Memory B cell (primary cell): ENCODE results near the gene BAIAP3.
"Not testable (repeated sequence)": the region's sequence is repeated elsewhere in the genome, so short reads cannot be mapped to it uniquely, and the experiment has no call there.

Experiments
- ATAC-seq: fragments of 150-1000 bp; cut with Tn5 transposase; 2 replicates; pipeline ENCODE4 v1.10.0; 2021; ENCODE audit warnings: low read depth, mild to moderate bottlenecking, moderate library complexity
- DNase-seq, 2 donors: peaks; one replicate each; pipeline ENCODE4 v3.0.0; 2022; ENCODE audit warnings: low spot score in 2 of 2
- H3K27ac Mint-ChIP-seq: one replicate; pipeline ENCODE4 v1.8.0; 2022; ENCODE audit warnings: mild to moderate bottlenecking, moderate library complexity, mixed read lengths
- H3K27me3 Mint-ChIP-seq: one replicate; pipeline ENCODE4 v1.8.0; 2022; ENCODE audit warnings: mixed read lengths
- H3K36me3 Mint-ChIP-seq: one replicate; pipeline ENCODE4 v1.8.0; 2022; ENCODE audit warnings: mild to moderate bottlenecking, mixed read lengths
- H3K4me1 Mint-ChIP-seq: one replicate; pipeline ENCODE4 v1.8.0; 2022; ENCODE audit warnings: mixed read lengths
- H3K4me3 Mint-ChIP-seq: one replicate; pipeline ENCODE4 v1.8.0; 2022; ENCODE audit warnings: mild to moderate bottlenecking, moderate library complexity, mixed read lengths
- H3K9me3 Mint-ChIP-seq: one replicate; pipeline ENCODE4 v1.8.0; 2022; ENCODE audit warnings: mixed read lengths

The BAIAP3 gene

DNA sequence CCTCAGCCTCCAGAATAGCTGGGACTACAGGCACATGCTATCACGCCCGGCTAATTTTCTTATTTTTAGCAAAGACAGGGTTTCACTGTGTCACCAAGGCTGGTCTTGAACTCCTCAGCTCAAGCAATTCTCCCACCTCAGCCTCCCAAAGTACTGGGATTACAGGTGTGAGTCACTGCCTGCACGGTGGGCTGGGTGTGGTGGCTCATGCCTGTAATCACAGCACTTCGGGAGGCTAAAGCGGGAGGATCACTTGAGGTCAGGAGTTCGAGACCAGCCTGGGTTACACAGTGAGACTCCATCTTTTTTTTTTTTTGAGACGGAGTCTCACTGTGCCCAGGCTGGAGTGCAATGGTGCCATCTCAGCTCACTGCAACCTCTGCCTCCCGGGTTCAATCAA, 40.6 kb upstream of the BAIAP3 start:
- H3K4me3 Mint-ChIP-seq, ATAC-seq, H3K27me3 Mint-ChIP-seq, H3K9me3 Mint-ChIP-seq, H3K27ac Mint-ChIP-seq, H3K36me3 Mint-ChIP-seq, DNase-seq: not testable (repeated sequence)
- peaks cover 18% of the 10 kb centered on the region for H3K4me1 Mint-ChIP-seq

DNA sequence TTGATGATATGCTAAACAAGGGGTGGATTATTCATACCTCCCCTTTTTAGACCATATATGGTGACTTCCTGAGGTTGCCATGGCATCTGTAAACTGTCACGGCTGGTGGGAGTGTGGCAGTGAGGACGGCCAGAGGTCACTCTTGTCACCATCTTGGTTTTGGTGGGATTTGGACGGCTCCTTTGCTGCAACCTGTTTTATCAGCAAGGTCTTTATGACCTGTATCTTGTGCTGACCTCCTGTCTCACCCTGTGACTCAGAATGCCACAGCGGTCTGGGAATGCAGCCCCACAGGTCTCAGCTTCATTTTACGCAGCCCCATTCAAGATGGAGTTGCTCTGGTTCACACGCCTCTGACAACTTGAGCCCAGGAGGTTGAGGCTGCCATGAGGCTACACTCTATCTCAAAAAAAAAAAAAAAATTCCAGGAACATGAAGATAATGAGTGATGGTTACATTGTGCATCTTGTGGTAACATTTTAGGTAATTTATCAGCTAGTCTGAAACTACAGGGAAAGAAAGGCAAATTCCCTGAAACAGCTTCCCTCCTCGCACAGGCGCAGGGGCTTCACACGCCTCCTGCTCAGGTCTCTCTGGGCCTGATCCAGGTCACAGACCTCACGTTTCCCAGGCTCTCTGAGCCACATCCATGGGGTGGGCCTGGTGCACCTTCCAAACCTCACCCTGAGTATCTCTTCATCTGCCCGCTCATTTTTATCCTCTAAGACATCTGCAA, 39.4 kb upstream of the BAIAP3 start:
- no peak for ATAC-seq
- peaks cover 5% of the 10 kb centered on the region for H3K27me3 Mint-ChIP-seq
- H3K36me3 Mint-ChIP-seq = no peaks in the 10 kb centered on the region
- DNase-seq = no peak
- H3K4me1 Mint-ChIP-seq = peaks cover 18% of the 10 kb centered on the region
- H3K27ac Mint-ChIP-seq = no peak overlapping the region
- no peaks in the 10 kb centered on the region for H3K9me3 Mint-ChIP-seq
- no peak overlapping the region for H3K4me3 Mint-ChIP-seq

DNA sequence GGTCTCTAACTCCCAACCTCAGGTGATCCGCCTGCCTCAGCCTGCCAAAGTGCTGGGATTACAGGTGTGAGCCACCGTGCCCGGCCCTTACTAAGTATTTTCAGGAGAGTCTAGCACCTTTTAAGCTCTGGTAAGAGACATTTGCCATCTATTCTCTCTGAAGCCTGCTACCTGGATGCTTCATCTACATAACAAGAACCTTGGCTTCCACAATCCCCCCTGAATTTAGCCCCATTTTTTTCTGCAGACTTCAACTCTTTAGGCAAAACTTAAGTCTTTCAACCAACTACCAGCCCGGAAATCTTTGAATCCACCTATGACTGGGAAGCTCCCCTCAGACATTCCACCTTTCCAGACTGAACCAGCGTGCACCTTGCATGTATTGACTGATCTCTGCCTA, 38.0 kb upstream of the BAIAP3 start:
- no peaks in the 10 kb centered on the region for H3K9me3 Mint-ChIP-seq
- no peak overlapping the region for H3K27ac Mint-ChIP-seq
- DNase-seq = no peak
- no peaks in the 10 kb centered on the region for H3K36me3 Mint-ChIP-seq
- ATAC-seq = no peak
- H3K4me3 Mint-ChIP-seq = no peak overlapping the region
- peaks cover 2% of the 10 kb centered on the region for H3K27me3 Mint-ChIP-seq
- peaks cover 18% of the 10 kb centered on the region for H3K4me1 Mint-ChIP-seq

DNA sequence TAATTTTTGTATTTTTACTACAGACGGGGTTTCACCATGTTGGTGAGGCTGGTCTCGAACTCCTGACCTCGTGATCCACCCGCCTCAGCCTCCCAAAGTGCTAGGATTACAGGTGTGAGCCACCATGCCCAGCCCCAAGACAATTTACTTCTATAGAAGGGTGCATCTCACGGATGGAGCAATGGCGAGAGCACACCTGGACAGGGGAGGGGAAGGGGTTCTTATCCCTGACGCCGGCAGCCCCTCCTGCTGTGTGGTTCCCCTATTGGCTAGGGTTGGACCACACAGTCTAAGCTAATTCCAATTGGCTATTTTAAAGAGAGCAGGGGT, 36.8 kb upstream of the BAIAP3 start:
- not testable (repeated sequence) for H3K27me3 Mint-ChIP-seq, DNase-seq, H3K9me3 Mint-ChIP-seq

DNA sequence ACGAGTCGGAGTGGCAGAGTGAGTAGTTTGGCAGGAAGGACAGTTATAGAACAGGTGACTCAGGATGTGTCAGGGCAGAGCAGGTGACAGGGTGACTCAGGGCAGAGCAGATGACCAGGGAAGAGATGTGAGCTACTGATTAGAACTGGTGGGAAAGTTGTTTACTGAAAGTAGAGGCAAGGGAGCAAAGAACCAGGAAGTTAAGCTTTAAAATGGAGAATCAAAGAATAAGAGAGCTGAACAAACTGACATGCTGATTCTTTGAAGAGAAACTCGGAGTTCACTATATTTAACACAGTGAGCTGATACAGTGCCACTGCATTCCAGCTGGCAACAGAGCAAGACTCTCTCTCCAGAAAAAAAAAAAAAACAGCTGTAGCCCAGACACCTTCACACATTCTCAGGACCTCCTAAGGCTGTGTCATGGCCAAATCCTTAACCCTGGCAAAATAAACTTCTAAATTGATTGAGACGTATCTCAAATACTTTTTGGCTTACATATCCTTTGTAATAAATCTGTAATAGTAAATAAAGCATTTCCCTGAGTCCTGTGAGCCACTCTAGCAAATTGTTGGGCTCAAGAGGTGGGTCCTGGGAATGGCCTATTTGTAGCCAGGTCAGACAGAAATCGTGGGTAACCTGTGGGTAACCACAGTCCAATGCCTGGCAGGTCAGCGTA, 36.3 kb upstream of the BAIAP3 start:
- Mint-ChIP-seq H3K27ac (peak overlapping the region; percentile 42), H3K36me3 (no peaks in the 10 kb centered on the region), H3K4me3 (peak overlapping the region; percentile 68), H3K9me3 (no peaks in the 10 kb centered on the region), H3K4me1 (peaks cover 24% of the 10 kb centered on the region), H3K27me3 (no peaks in the 10 kb centered on the region)
- DNase-seq (no peak), ATAC-seq (peak; percentile 33)

More for the DNA sequence above, 36.8 kb upstream of the BAIAP3 start:
- peak overlapping the region; percentile 68 for H3K4me3 Mint-ChIP-seq
- ATAC-seq, H3K36me3 Mint-ChIP-seq: not testable (repeated sequence)
- H3K4me1 Mint-ChIP-seq = peaks cover 22% of the 10 kb centered on the region
- peak overlapping the region; percentile 42 for H3K27ac Mint-ChIP-seq

DNA sequence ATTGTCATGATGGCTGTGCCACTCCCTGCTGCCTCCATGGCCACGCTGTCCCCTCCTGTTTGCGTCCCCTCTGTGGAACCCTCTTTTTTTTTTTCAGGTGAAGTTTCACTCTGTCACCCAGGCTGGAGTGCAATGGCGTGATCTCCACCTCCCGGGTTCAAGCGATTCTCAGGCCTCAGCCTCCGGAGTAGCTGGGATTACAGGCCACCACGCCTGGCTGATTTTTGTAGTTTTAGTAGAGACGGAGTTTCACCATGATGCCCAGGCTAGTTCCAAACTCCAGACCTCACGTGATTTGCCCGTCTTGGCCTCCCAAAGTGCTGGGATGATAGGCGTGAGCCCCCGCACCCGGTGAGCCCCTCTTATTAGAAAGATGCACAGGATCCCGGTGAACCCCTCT, 35.0 kb upstream of the BAIAP3 start:
- DNase-seq (no peak), ATAC-seq (no peak)
- Mint-ChIP-seq H3K27ac (no peak overlapping the region), H3K4me3 (no peak overlapping the region), H3K4me1 (peaks cover 26% of the 10 kb centered on the region), H3K9me3 (no peaks in the 10 kb centered on the region), H3K27me3 (no peaks in the 10 kb centered on the region), H3K36me3 (no peaks in the 10 kb centered on the region)

DNA sequence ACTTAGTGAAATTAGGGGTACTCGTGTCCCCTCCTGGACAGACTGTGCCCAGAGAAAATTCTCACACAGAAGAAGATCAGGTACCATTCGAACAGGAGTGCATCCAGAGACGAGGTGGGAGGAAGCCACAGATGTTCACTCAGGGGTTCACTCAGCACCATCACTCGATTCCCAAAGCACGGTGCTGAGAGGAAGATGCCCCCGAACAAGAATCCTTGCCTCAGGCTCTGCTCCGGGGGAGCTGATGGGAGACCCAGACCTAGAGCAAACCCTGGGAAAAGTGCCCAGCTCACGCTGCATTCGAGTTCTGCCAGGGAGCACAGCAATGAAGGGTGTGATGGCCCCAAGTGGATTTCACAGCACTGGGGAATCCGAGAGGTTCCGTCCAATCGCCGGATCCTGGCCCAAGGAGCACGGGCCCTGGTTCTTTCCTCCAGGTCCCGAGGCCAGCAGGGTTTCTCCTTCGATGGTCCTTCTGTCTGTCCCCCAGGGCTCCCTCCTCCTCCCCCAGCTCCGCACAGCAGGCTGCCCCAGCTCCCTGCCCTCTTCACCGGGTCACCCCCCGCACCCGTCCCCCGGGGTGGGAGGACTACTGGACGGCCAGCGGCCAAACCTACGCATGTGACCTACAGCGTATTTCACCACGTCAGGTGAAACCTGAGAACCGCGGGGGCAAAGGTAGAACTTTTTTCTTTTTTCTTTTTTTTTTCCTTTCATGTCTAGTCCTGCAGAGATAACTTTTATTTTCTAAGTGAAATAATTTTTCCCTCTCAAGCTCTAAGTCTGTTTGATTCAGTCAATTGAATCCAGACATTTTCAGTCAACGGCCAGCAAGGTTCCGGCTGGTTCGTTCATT, 34.2 kb upstream of the BAIAP3 start:
- no peak overlapping the region for H3K27ac Mint-ChIP-seq
- no peak for DNase-seq
- no peaks in the 10 kb centered on the region for H3K9me3 Mint-ChIP-seq
- no peaks in the 10 kb centered on the region for H3K27me3 Mint-ChIP-seq
- no peak for ATAC-seq
- H3K4me3 Mint-ChIP-seq = no peak overlapping the region
- peaks cover 30% of the 10 kb centered on the region for H3K4me1 Mint-ChIP-seq
- peaks cover under 1% of the 10 kb centered on the region for H3K36me3 Mint-ChIP-seq

DNA sequence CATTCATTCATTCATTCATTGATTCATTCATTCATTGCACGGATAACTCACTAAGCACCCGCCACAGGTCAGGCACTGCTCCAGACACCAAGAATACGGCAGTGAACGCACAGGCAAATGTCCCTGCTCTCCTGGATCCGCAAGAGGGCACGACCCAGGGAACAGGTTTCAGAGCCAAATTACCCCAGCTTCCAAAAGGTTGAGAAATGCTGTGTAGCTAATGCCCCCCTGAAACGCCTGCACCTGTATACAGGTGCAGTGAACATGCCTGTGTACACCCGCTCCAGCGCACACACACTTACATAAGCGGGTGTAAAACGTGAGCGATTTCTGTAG, 33.6 kb upstream of the BAIAP3 start:
- H3K36me3 Mint-ChIP-seq = peaks cover 2% of the 10 kb centered on the region
- H3K4me3 Mint-ChIP-seq = no peak overlapping the region

DNA sequence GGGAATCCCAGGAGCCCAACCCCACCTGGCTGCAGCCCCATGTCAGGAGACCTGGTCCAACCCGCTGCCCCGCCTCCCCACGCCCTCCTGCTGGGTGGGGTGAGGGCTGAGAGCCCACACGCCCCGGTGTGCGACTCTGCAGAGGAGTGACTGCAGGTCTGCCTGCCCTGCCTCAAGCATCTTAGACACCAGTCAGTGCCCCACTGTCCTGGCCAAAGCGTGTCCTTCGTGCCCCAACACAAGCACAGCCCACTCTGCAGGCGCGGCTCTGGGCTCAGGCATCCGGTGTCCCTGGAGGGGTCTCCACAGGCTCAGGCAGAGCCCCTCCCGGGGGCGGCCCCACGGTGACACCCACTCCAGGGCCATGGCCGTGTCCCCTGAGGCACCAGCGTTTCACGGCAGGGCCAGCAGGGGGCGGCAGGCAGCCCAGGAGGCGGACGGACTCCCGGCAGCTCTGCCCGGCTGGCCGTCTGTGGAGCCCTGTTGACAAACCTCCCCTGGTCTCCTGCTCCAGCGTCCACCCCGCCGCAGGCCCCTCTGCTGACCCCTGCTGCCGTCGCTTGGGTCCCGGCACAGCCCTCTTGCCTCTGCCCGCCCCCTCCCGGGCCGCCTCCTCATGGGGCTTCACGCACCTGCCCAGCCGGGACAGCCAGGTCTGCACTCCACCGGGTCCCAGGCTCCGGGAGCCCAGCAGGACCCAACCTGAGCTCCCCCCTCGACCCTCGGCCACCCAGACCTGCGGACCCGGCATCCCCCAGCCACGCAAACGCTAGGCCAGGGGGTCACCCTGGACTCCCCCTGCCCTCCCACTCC, 32.6 kb upstream of the BAIAP3 start:
- Mint-ChIP-seq H3K9me3 (no peaks in the 10 kb centered on the region), H3K4me1 (peaks cover 26% of the 10 kb centered on the region), H3K27ac (no peak overlapping the region), H3K27me3 (no peaks in the 10 kb centered on the region), H3K4me3 (peak overlapping the region; percentile 69), H3K36me3 (peaks cover 2% of the 10 kb centered on the region)
- peak; percentile 77 to 90 for DNase-seq
- ATAC-seq = peak; percentile 34

More for the DNA sequence above, 33.6 kb upstream of the BAIAP3 start:
- Mint-ChIP-seq H3K9me3 (no peaks in the 10 kb centered on the region), H3K27me3 (no peaks in the 10 kb centered on the region), H3K4me1 (peaks cover 29% of the 10 kb centered on the region), H3K27ac (no peak overlapping the region)
- no peak for DNase-seq
- ATAC-seq = no peak

DNA sequence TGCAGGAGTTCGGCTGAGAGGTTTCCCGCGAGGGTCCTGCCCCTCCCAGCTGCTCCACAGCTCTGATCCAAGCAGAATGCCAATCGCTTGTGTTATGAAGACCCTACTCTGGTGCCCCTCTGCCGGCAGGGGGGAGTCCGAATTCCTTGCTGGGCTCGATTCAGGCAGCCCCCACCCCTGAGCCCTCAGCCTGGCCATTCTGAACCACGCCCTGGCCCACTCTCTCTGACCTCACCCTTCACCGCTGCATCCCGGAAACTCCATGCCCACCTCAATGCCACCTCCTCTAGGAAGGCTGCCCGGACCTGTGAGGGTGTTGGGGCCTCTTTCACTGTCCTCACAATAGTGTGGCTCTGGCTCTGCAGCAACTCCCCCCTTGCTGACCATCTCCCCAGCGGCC, 31.9 kb upstream of the BAIAP3 start:
- DNase-seq (no peak), ATAC-seq (no peak)
- peaks cover 31% of the 10 kb centered on the region for H3K4me1 Mint-ChIP-seq
- H3K4me3 Mint-ChIP-seq = peak overlapping the region; percentile 69
- no peaks in the 10 kb centered on the region for H3K9me3 Mint-ChIP-seq
- no peaks in the 10 kb centered on the region for H3K27me3 Mint-ChIP-seq
- peak overlapping the region; percentile 61 for H3K27ac Mint-ChIP-seq
- H3K36me3 Mint-ChIP-seq = peaks cover 2% of the 10 kb centered on the region

DNA sequence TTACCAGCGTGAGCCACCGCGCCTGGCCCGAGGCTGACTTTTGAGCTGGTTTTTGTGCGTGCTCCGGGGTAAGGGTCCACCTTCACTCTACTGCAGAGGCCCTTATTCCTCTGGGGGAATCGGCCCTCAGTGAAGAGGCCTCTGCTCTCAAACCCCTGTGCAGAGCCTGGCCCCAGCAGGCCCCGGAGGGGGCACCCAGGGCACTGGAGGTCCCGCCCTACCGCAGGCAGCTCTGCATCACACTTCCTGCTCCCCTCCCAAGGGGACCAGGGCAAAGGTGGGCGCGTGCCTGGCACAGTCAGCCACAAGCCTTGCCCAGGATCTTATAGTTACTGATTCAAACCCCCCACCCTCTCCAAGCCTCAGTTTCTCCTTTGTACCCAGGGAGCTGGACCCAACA, 27.6 kb upstream of the BAIAP3 start:
- Mint-ChIP-seq H3K27ac (peak overlapping the region; percentile 100), H3K4me1 (peaks cover 44% of the 10 kb centered on the region), H3K9me3 (no peaks in the 10 kb centered on the region), H3K4me3 (peak overlapping the region; percentile 78), H3K27me3 (no peaks in the 10 kb centered on the region), H3K36me3 (peaks cover 4% of the 10 kb centered on the region)
- no peak for DNase-seq
- no peak for ATAC-seq

DNA sequence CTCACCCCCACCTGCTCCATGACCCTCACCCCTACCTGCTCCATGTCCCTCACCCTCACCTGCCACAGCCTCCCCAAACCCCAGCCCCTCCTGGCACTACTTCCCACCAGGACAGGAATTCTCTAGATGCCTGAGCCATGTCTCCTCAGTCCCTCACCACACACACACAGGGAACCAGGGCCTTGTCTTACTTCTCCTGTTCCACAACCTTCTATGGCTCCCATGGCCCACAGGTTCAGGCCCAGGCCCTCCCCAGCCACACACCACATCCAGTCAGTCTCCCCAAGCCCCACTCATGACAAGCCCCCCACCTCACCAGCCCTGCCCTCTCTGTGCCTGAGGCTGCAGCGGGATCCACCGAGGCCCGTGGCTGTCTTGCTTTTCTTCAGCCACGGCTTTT, 27.1 kb upstream of the BAIAP3 start:
- Mint-ChIP-seq H3K36me3 (peaks cover 4% of the 10 kb centered on the region), H3K4me3 (peak overlapping the region; percentile 78), H3K9me3 (no peaks in the 10 kb centered on the region), H3K4me1 (peaks cover 44% of the 10 kb centered on the region), H3K27me3 (no peaks in the 10 kb centered on the region), H3K27ac (peak overlapping the region; percentile 100)
- DNase-seq (no peak), ATAC-seq (no peak)

DNA sequence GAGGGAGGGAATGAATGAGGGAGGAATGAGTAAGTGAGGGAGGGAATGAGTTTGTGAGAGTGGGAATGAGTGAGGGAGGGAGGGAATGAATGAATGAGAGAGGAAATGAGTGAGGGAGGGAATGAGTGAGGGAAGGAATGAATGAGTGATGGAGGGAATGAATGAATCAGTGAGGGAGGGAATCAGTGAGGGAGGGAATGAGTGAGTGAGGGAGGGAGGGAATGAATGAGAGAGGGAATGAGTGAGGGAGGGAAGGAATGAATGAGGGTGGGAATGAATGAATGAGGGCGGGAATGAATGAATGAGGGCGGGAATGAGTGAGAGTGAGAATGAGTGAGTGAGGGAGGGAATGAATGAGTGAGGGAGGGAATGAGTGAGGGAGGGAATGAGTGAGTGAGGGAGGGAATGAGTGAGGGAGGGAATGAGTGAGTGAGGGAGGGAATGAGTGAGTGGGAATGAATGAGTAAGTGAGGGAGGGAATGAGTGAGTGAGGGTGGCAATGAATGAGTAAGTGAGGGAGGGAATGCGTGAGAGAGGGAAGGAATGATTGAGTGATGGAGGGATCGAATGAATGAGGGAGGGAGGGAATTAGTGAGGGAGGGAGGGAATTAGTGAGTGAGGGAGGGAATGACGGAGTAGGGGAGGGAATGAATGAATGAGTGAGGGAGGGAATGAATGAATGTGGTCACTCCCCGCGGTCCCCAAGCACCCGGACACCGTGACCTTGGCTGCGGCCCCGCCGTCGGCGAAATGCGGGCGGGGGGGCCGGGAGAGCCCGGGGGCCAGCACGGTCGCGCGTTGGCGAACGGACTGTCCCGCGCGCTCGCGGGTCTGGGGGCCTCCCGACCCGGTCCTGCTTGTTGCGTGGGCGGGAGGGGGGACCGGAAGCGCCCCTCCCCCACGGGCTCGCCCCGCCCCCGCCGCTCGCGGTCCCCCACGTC, 25.1 kb upstream of the BAIAP3 start:
- no peaks in the 10 kb centered on the region for H3K9me3 Mint-ChIP-seq
- ATAC-seq (peak; percentile 11), DNase-seq (no peak)
- no peaks in the 10 kb centered on the region for H3K27me3 Mint-ChIP-seq
- peaks cover 6% of the 10 kb centered on the region for H3K36me3 Mint-ChIP-seq
- H3K4me1 Mint-ChIP-seq = peaks cover 45% of the 10 kb centered on the region
- peak overlapping the region; percentile 96 for H3K4me3 Mint-ChIP-seq
- peak overlapping the region; percentile 100 for H3K27ac Mint-ChIP-seq
